ENCODE data around the gene EFHC2. TPM values are rescaled to one million over a fixed set of nuclear protein-coding genes. Genes with fewer than 3 reads are reported as not detected.
"Not testable (repeated sequence)": the region's sequence is repeated elsewhere in the genome, so short reads cannot be mapped to it uniquely, and the experiment has no call there.

The EFHC2 gene
- total RNA-seq, 5 donors from 2014 or later (not counting 1 experiment from before 2014, with no cell fraction given) = 1.1 to 3.5 (median 2.0) TPM

DNA sequence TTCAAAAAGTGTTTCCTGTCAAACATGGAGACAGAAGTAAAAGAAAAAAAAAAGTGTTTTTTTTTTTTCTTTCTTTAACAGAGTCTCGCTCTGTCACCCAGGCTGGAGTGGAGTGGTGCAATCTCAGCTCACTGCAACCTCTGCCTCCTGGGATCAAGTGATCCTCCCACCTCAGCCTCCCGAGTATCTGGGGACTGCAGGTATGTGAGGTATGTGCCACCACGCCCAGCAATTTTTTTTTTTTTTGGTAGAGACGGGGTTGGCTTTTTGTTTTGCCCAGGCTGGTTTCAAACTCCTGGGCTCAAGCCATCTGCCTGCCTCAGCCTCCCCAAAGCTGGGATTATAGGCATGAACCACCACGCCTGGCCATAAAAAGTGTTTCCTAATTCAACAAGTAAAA lies 155.6 kb downstream of the EFHC2 start:
- H3K27me3 ChIP-seq (replicated peaks in 1 of 2; ENCODE audit: control insufficient read depth in 2 of 2, extremely low read depth in 1 of 2, insufficient read depth in 2 of 2, low read length in 1 of 2); DNase-seq; H3K4me3 Mint-ChIP-seq; H3K4me3 ChIP-seq (ENCODE audit: control insufficient read depth in 1 of 2, extremely low read depth in 1 of 2, low read length in 1 of 2); H3K4me1 ChIP-seq (ENCODE audit: control insufficient read depth in 1 of 2, extremely low read depth in 1 of 2, insufficient read depth in 2 of 2, low read length in 2 of 2); POLR2A ChIA-PET; H3K9me3 ChIP-seq; H3K4me1 Mint-ChIP-seq; H3K27me3 Mint-ChIP-seq; H3K9me3 Mint-ChIP-seq; H3K27ac ChIP-seq (ENCODE audit: low read length); H3K27ac Mint-ChIP-seq; H3K36me3 ChIP-seq (ENCODE audit: control insufficient read depth in 2 of 2, extremely low read depth in 1 of 2, insufficient read depth in 1 of 2, low read length in 1 of 2); ATAC-seq (replicated peaks in 1 of 4); H3K36me3 Mint-ChIP-seq: not testable (repeated sequence)
- CTCF ChIA-PET = interaction anchor here in 1 of 2 donors (0.6 kb wide), 1 partner anchor 1642 kb away, joined by 3 read pairs; no protein-coding TSS in a partner anchor
- no CpG with 5 or more reads among the region's 5 CpGs for WGBS (ENCODE audit: insufficient coverage)

DNA sequence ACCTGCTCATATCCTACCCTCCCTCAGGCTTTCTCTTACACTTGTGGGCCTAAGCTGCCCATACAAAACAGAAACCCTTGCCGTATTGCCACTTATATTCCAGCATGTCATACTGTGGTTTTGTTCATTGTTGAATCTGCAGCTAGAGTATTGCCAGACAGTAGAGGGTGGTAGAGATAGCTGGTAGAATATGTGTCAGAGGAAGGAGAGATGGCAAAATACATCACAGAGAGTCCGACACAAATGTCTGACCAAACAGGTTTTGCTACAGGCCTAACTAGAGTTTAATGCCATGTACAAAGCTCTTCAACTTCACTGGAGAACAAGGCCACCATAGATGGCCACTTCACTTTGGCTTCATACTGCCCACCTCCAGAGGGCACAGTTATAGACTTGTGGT lies 160.1 kb downstream of the EFHC2 start:
- no peak for DNase-seq

DNA sequence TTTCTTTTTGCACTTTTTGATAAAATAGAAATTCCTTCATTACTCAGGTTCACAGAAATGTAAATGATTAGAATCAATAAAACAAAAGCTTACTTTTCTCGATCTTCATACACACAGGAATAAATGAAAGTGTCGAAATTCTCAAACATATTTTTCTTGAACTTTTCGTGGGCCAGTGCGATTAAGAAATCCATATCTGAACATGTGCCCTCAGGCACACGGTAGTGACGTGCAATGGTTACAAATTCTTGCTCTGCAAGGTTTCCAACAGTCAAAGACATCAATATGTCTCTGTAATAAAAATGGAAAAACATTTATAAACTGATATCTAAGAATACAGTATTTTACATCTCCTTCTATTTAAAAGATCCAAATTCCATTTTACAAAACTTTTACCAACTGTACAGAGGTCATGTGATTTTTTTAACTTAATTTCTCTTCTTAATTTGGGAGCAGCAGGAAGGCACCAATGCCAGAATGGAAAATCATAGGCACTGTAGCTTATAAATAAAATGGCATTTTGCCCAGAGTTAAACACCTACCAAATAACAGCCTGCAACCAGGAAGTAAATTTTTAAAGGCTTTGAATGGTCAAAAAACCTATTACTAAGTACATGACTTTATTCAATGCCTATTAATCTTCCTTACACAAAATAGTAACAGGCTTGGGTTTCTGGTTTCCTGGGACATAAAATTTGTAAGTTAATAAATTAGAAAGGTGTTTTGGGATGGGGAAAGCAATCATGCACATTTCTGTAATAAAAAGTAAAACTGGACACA lies 165.0 kb downstream of the EFHC2 start:
- ChIA-PET POLR2A (interaction anchor here in 1 of 2 donors (0.6 kb wide), 1 partner anchor 46 kb away, joined by 5 read pairs; no protein-coding TSS in a partner anchor), CTCF (interaction anchor here in 1 of 2 donors (0.6 kb wide), 2 partner anchors 203 to 1142 kb away, joined by 3 read pairs; no protein-coding TSS in a partner anchor)
- Mint-ChIP-seq H3K9me3 (peaks cover 5 to 7% (median 5%) of the 10 kb centered on the region in 3 donors), H3K36me3 (peaks cover 17% of the 10 kb centered on the region), H3K4me3 (no peak overlapping the region), H3K27ac (no peak overlapping the region), H3K4me1 (no peaks in the 10 kb centered on the region), H3K27me3 (no peaks in the 10 kb centered on the region)
- Histone ChIP-seq H3K4me1 (ENCODE audit: control insufficient read depth in 1 of 2, extremely low read depth in 1 of 2, insufficient read depth in 2 of 2, low read length in 2 of 2) (no peaks in the 10 kb centered on the region), H3K36me3 (ENCODE audit: control insufficient read depth in 2 of 2, extremely low read depth in 1 of 2, insufficient read depth in 1 of 2, low read length in 1 of 2) (no peaks in the 10 kb centered on the region), H3K4me3 (ENCODE audit: control insufficient read depth in 1 of 2, extremely low read depth in 1 of 2, low read length in 1 of 2) (no peak overlapping the region), H3K27ac (ENCODE audit: low read length) (no peak overlapping the region), H3K9me3 (no peaks in the 10 kb centered on the region), H3K27me3 (replicated peaks in 1 of 2; ENCODE audit: control insufficient read depth in 2 of 2, extremely low read depth in 1 of 2, insufficient read depth in 2 of 2, low read length in 1 of 2) (no peaks in the 10 kb centered on the region)
- no peak for DNase-seq
- no CpG with 5 or more reads among the region's 6 CpGs for WGBS (ENCODE audit: insufficient coverage)
- ATAC-seq (replicated peaks in 1 of 4) = no peak

More for the DNA sequence above, 160.1 kb downstream of the EFHC2 start:
- no peak overlapping the region for H3K27ac Mint-ChIP-seq
- H3K36me3 ChIP-seq (ENCODE audit: control insufficient read depth in 2 of 2, extremely low read depth in 1 of 2, insufficient read depth in 1 of 2, low read length in 1 of 2) = no peaks in the 10 kb centered on the region
- H3K4me3 Mint-ChIP-seq = no peak overlapping the region
- no peak overlapping the region for H3K27ac ChIP-seq (ENCODE audit: low read length)
- ChIA-PET POLR2A (no interaction called here), CTCF (no interaction called here)
- no peak for ATAC-seq (replicated peaks in 1 of 4)
- peaks cover under 1% of the 10 kb centered on the region for H3K36me3 Mint-ChIP-seq
- H3K9me3 Mint-ChIP-seq = no peaks in the 10 kb centered on the region
- no CpG with 5 or more reads among the region's 2 CpGs for WGBS (ENCODE audit: insufficient coverage)
- H3K4me1 Mint-ChIP-seq = no peaks in the 10 kb centered on the region
- no peaks in the 10 kb centered on the region for H3K4me1 ChIP-seq (ENCODE audit: control insufficient read depth in 1 of 2, extremely low read depth in 1 of 2, insufficient read depth in 2 of 2, low read length in 2 of 2)
- H3K27me3 Mint-ChIP-seq = no peaks in the 10 kb centered on the region
- H3K9me3 ChIP-seq = no peaks in the 10 kb centered on the region
- H3K4me3 ChIP-seq (ENCODE audit: control insufficient read depth in 1 of 2, extremely low read depth in 1 of 2, low read length in 1 of 2) = no peak overlapping the region
- H3K27me3 ChIP-seq (replicated peaks in 1 of 2; ENCODE audit: control insufficient read depth in 2 of 2, extremely low read depth in 1 of 2, insufficient read depth in 2 of 2, low read length in 1 of 2) = no peaks in the 10 kb centered on the region

DNA sequence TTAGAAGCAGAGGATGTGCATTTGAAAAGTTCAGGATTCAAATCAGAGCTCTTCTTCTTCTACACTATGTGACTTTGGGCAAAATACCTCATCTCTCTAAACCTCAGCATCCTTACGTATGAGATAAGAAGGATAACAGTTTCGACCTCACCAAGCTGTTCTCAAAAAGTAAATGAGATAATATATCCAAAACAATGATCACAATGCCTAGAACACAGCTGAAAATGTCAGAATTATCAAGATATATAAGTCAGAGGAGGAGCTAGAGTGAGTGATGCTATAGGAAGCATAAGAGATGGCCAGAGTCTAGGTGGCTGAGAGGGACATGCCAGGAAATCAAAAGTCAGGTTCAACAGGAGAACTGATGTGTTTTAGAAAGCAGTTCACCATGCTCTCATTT lies 168.0 kb downstream of the EFHC2 start:
- Mint-ChIP-seq H3K4me3 (no peak overlapping the region), H3K36me3 (peaks cover 25% of the 10 kb centered on the region), H3K27me3 (peaks cover 0 to 4% of the 10 kb centered on the region in 2 donors), H3K4me1 (no peaks in the 10 kb centered on the region), H3K27ac (no peak overlapping the region), H3K9me3 (peaks cover 5 to 7% (median 5%) of the 10 kb centered on the region in 3 donors)
- no peak for DNase-seq
- ChIA-PET CTCF (no interaction called here), POLR2A (no interaction called here)
- Histone ChIP-seq H3K9me3 (no peaks in the 10 kb centered on the region), H3K27ac (ENCODE audit: low read length) (no peak overlapping the region), H3K4me1 (ENCODE audit: control insufficient read depth in 1 of 2, extremely low read depth in 1 of 2, insufficient read depth in 2 of 2, low read length in 2 of 2) (no peaks in the 10 kb centered on the region), H3K4me3 (ENCODE audit: control insufficient read depth in 1 of 2, extremely low read depth in 1 of 2, low read length in 1 of 2) (no peak overlapping the region), H3K27me3 (replicated peaks in 1 of 2; ENCODE audit: control insufficient read depth in 2 of 2, extremely low read depth in 1 of 2, insufficient read depth in 2 of 2, low read length in 1 of 2) (no peaks in the 10 kb centered on the region), H3K36me3 (ENCODE audit: control insufficient read depth in 2 of 2, extremely low read depth in 1 of 2, insufficient read depth in 1 of 2, low read length in 1 of 2) (no peaks in the 10 kb centered on the region)
- ATAC-seq (replicated peaks in 1 of 4) = no peak
- no CpG with 5 or more reads among the region's 2 CpGs for WGBS (ENCODE audit: insufficient coverage)

DNA sequence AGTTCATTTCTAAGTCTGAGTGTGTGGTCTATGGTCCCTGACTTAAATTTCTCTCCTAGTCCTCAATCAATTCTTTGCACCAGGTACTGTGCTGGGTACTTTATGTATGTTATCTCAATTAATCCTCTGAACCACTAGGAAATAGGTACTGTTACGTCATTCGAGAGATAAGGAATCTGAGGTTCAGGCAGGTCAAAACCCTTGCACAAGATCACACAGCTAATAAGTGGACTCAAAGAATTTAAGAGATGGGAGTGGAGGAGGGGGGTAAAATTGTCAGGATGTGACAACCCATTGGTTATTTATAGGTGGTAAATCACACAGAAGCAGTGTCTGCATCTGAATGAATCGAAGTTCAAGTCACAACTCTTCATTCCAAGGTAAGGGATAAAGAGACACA lies 169.4 kb downstream of the EFHC2 start:
- peaks cover 0 to 7% of the 10 kb centered on the region in 2 donors for H3K27me3 Mint-ChIP-seq
- no peak overlapping the region for H3K27ac Mint-ChIP-seq
- no peak overlapping the region for H3K27ac ChIP-seq (ENCODE audit: low read length)
- ChIA-PET CTCF (interaction anchor here in 1 of 2 donors (0.6 kb wide), 1 partner anchor 28 kb away, joined by 3 read pairs; no protein-coding TSS in a partner anchor), POLR2A (no interaction called here)
- H3K9me3 Mint-ChIP-seq = peaks cover 5 to 7% (median 5%) of the 10 kb centered on the region in 3 donors
- no peak overlapping the region for H3K4me3 Mint-ChIP-seq
- no peak overlapping the region for H3K4me3 ChIP-seq (ENCODE audit: control insufficient read depth in 1 of 2, extremely low read depth in 1 of 2, low read length in 1 of 2)
- no peaks in the 10 kb centered on the region for H3K27me3 ChIP-seq (replicated peaks in 1 of 2; ENCODE audit: control insufficient read depth in 2 of 2, extremely low read depth in 1 of 2, insufficient read depth in 2 of 2, low read length in 1 of 2)
- no peaks in the 10 kb centered on the region for H3K4me1 ChIP-seq (ENCODE audit: control insufficient read depth in 1 of 2, extremely low read depth in 1 of 2, insufficient read depth in 2 of 2, low read length in 2 of 2)
- no peak for ATAC-seq (replicated peaks in 1 of 4)
- peaks cover 25% of the 10 kb centered on the region for H3K36me3 Mint-ChIP-seq
- no peaks in the 10 kb centered on the region for H3K4me1 Mint-ChIP-seq
- no peaks in the 10 kb centered on the region for H3K9me3 ChIP-seq
- no CpG with 5 or more reads among the region's 3 CpGs for whole genome bisulfite sequencing (ENCODE audit: insufficient coverage)
- no peaks in the 10 kb centered on the region for H3K36me3 ChIP-seq (ENCODE audit: control insufficient read depth in 2 of 2, extremely low read depth in 1 of 2, insufficient read depth in 1 of 2, low read length in 1 of 2)
- no peak for DNase-seq

DNA sequence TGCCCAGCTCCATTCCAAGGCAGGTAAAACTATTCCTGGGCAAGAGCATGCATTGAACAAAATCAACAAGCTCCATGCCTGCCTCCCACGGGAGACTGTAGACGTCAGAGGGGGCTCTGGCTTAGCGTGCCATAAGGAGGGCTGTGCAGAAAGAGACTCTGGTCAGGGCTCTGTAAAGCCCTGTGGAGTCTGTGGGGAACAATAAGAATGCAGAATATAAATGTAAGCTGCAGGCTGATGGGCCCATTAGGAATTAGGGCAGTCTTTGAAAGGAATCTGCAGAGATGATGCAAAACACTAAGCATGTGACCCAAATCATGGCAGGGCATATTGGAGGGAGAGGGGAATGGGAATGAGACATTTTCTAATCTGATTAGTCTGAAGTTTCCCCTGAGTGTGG lies 170.3 kb downstream of the EFHC2 start:
- Mint-ChIP-seq H3K27me3 (peaks cover 0 to 7% of the 10 kb centered on the region in 2 donors), H3K27ac (no peak overlapping the region), H3K36me3 (peaks cover 24% of the 10 kb centered on the region), H3K4me1 (no peaks in the 10 kb centered on the region), H3K9me3 (peaks cover 5 to 7% (median 5%) of the 10 kb centered on the region in 3 donors), H3K4me3 (no peak overlapping the region)
- H3K27ac ChIP-seq (ENCODE audit: low read length) = no peak overlapping the region
- H3K27me3 ChIP-seq (replicated peaks in 1 of 2; ENCODE audit: control insufficient read depth in 2 of 2, extremely low read depth in 1 of 2, insufficient read depth in 2 of 2, low read length in 1 of 2) = no peaks in the 10 kb centered on the region
- ChIA-PET CTCF (no interaction called here), POLR2A (no interaction called here)
- DNase-seq = no peak
- H3K9me3 ChIP-seq = no peaks in the 10 kb centered on the region
- no peaks in the 10 kb centered on the region for H3K36me3 ChIP-seq (ENCODE audit: control insufficient read depth in 2 of 2, extremely low read depth in 1 of 2, insufficient read depth in 1 of 2, low read length in 1 of 2)
- no peak for ATAC-seq (replicated peaks in 1 of 4)
- no CpG with 5 or more reads among the region's 3 CpGs for whole genome bisulfite sequencing (ENCODE audit: insufficient coverage)
- H3K4me1 ChIP-seq (ENCODE audit: control insufficient read depth in 1 of 2, extremely low read depth in 1 of 2, insufficient read depth in 2 of 2, low read length in 2 of 2) = no peaks in the 10 kb centered on the region
- no peak overlapping the region for H3K4me3 ChIP-seq (ENCODE audit: control insufficient read depth in 1 of 2, extremely low read depth in 1 of 2, low read length in 1 of 2)

Measured in T-cell (primary cell).